HepG2 (cell line): Measurements from ENCODE around the gene SPTAN1. TPM values are rescaled to one million over a fixed set of nuclear protein-coding genes. Genes with fewer than 3 reads are reported as not detected.

Experiments
- CEBPG ChIP-seq: IDR thresholded peaks from 2 replicates; pipeline ENCODE4 v1.6.1; 2016
- KDM3A ChIP-seq: IDR thresholded peaks from 2 replicates; pipeline ENCODE4 v1.6.1; 2018; ENCODE audit warnings: low read depth, missing compliant biosample characterization
- MATR3 ChIP-seq: sonication (generic); formaldehyde crosslinking; IDR thresholded peaks from 2 replicates; pipeline ENCODE4 v1.4.0; 2020; ENCODE audit warnings: missing genetic modification reagents
- MTF1 ChIP-seq: sonication (generic); formaldehyde crosslinking; IDR thresholded peaks from 2 replicates; pipeline ENCODE4 v1.5.0; 2020; ENCODE audit warnings: missing genetic modification reagents
- NFAT5 ChIP-seq: sonication (generic); formaldehyde crosslinking; IDR thresholded peaks from 2 replicates; pipeline ENCODE4 v1.4.0; 2020; ENCODE audit warnings: missing genetic modification reagents
- PHF5A ChIP-seq: IDR thresholded peaks from one replicate; pipeline ENCODE4 v1.6.1; 2018; ENCODE audit warnings: low read depth, missing genetic modification reagents; ENCODE audit not compliant: unreplicated experiment
- RBM39 ChIP-seq: fragments of 200-400 bp; formaldehyde crosslinking; IDR thresholded peaks from one replicate; pipeline ENCODE4 v1.6.1; 2018; ENCODE audit warnings: antibody characterized with exemption, mild to moderate bottlenecking, low read depth, low read length; ENCODE audit not compliant: poor library complexity, severe bottlenecking
- RFX5 ChIP-seq: IDR thresholded peaks from 2 replicates; pipeline ENCODE4 v1.6.1; 2011; ENCODE audit warnings: low read depth, low read length, improper control_type of control experiment
- SIN3A ChIP-seq: IDR thresholded peaks from 2 replicates; pipeline ENCODE4 v1.6.1; 2011; ENCODE audit warnings: low read depth, mild to moderate bottlenecking, control low read depth, low read length, borderline replicate concordance
- SMYD3 ChIP-seq: sonication (generic); formaldehyde crosslinking; IDR thresholded peaks from 2 replicates; pipeline ENCODE4 v1.8.1; 2023; ENCODE audit warnings: mild to moderate bottlenecking, missing genetic modification reagents
- THYN1 ChIP-seq: sonication (generic); formaldehyde crosslinking; IDR thresholded peaks from 2 replicates; pipeline ENCODE4 v1.8.1; 2023; ENCODE audit warnings: low read depth, mild to moderate bottlenecking, moderate library complexity, missing genetic modification reagents, borderline replicate concordance
- ZKSCAN5 ChIP-seq: sonication (generic); formaldehyde crosslinking; IDR thresholded peaks from 2 replicates; pipeline ENCODE4 v1.5.1; 2020; ENCODE audit warnings: mild to moderate bottlenecking, missing genetic modification reagents
- ZNF24 ChIP-seq: fragments of 450-650 bp; IDR thresholded peaks from 2 replicates; pipeline ENCODE4 v1.6.1; 2017; ENCODE audit warnings: antibody characterized with exemption, mild to moderate bottlenecking
- ZNF251 ChIP-seq: sonication (generic); formaldehyde crosslinking; IDR thresholded peaks from 2 replicates; pipeline ENCODE4 v1.9.0; 2021; ENCODE audit warnings: mild to moderate bottlenecking, missing genetic modification reagents
- ZNF317 ChIP-seq: sonication (generic); formaldehyde crosslinking; IDR thresholded peaks from 2 replicates; pipeline ENCODE4 v1.5.0; 2020; ENCODE audit warnings: mild to moderate bottlenecking, missing genetic modification reagents
- ZNF550 ChIP-seq: sonication (generic); formaldehyde crosslinking; IDR thresholded peaks from 2 replicates; pipeline ENCODE4 v1.4.0; 2020; ENCODE audit warnings: mild to moderate bottlenecking, missing genetic modification reagents, borderline replicate concordance
- ZNF589 ChIP-seq: sonication (generic); formaldehyde crosslinking; conservative IDR thresholded peaks from 2 replicates; pipeline ENCODE4 v1.8.0; 2022; ENCODE audit warnings: mild to moderate bottlenecking, moderate library complexity, missing genetic modification reagents
- ZNF644 ChIP-seq: IDR thresholded peaks from 2 replicates; pipeline ENCODE4 v1.6.1; 2016; ENCODE audit warnings: low read depth
- ZSCAN25 ChIP-seq: sonication (generic); formaldehyde crosslinking; IDR thresholded peaks from 2 replicates; pipeline ENCODE4 v1.8.0; 2022; ENCODE audit warnings: mild to moderate bottlenecking, missing genetic modification reagents
- ZSCAN30 ChIP-seq: sonication (generic); formaldehyde crosslinking; IDR thresholded peaks from 2 replicates; pipeline ENCODE4 v1.5.0; 2020; ENCODE audit warnings: mild to moderate bottlenecking, missing genetic modification reagents
- polyA plus RNA-seq, 8 experiments: library from polyadenylated mRNA; depleted of rRNA in 3 of 8; stranded (reverse) in 7 of 8; unstranded in 1 of 8; fragments of >200 nt; fragmentation: Illumina TruSeq in 4 of 8; extraction: Trizol in 4 of 8; gene quantifications; 2 replicates each; pipeline versions ENCODE4 v1.2.1 to v1.2.3, GENCODE V29; 2011 to 2016; ENCODE audit warnings: low read depth in 4 of 8, missing spikeins in 1 of 8, mixed read lengths in 1 of 8; ENCODE audit not compliant: insufficient read depth in 1 of 8
- total RNA-seq, 5 experiments: library from RNA; depleted of rRNA; stranded (reverse); fragments of >200 nt; fragmentation: Illumina TruSeq; extraction: Trizol; gene quantifications; 2 replicates each; pipeline ENCODE4 v1.2.3, GENCODE V29; 2016; ENCODE audit warnings: low read depth in 1 of 5
- TF ChIP-seq, protein P1 (sequence below): sonication (generic); formaldehyde crosslinking; conservative IDR thresholded peaks from 2 replicates; pipeline ENCODE4 v1.4.0; 2020; ENCODE audit warnings: missing genetic modification reagents
- TF ChIP-seq, protein P2 (sequence below): IDR thresholded peaks from 2 replicates; pipeline ENCODE4 v1.6.1; 2016; ENCODE audit warnings: missing biosample characterization, missing genetic modification reagents, low read depth

Gene SPTAN1
- total and polyA plus RNA-seq, 2 of the 13 experiments (the other 11 are each of a cell fraction or from before 2014, with no cell fraction given), result 106 to 111 TPM

- TF ChIP-seq ZNF24 (no peak), RFX5 (no peak), SIN3A (peak; percentile 93), CEBPG (CRISPR knock-in tag) (no peak), ZNF317 (peak; percentile 76), THYN1 (no peak), ZNF550 (CRISPR knock-in tag) (no peak), KDM3A (CRISPR knock-in tag) (peak; percentile 50; the same call in 1 of the 2 replicates), ZKSCAN5 (no peak), ZSCAN25 (CRISPR knock-in tag) (no peak), SMYD3 (CRISPR knock-in tag) (no peak), ZSCAN30 (CRISPR knock-in tag) (no peak; the same call in 1 of the 2 replicates), ZNF589 (CRISPR knock-in tag) (no peak), NFAT5 (CRISPR knock-in tag) (peak; percentile 55; the same call in 1 of the 2 replicates), MTF1 (CRISPR knock-in tag) (no peak; the same call in 1 of the 2 replicates), RBM39 (peak; percentile 56), ZNF251 (0 out of 2 replicates have a peak, but pooled peaks have one; percentile 4), PHF5A (CRISPR knock-in tag) (no peak), ZNF644 (no peak), MATR3 (CRISPR knock-in tag) (no peak)
- TF ChIP-seq, protein P1, sequence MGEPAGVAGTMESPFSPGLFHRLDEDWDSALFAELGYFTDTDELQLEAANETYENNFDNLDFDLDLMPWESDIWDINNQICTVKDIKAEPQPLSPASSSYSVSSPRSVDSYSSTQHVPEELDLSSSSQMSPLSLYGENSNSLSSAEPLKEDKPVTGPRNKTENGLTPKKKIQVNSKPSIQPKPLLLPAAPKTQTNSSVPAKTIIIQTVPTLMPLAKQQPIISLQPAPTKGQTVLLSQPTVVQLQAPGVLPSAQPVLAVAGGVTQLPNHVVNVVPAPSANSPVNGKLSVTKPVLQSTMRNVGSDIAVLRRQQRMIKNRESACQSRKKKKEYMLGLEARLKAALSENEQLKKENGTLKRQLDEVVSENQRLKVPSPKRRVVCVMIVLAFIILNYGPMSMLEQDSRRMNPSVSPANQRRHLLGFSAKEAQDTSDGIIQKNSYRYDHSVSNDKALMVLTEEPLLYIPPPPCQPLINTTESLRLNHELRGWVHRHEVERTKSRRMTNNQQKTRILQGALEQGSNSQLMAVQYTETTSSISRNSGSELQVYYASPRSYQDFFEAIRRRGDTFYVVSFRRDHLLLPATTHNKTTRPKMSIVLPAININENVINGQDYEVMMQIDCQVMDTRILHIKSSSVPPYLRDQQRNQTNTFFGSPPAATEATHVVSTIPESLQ, result no peak; the same call in 1 of the 2 replicates
- TF ChIP-seq, protein P2, sequence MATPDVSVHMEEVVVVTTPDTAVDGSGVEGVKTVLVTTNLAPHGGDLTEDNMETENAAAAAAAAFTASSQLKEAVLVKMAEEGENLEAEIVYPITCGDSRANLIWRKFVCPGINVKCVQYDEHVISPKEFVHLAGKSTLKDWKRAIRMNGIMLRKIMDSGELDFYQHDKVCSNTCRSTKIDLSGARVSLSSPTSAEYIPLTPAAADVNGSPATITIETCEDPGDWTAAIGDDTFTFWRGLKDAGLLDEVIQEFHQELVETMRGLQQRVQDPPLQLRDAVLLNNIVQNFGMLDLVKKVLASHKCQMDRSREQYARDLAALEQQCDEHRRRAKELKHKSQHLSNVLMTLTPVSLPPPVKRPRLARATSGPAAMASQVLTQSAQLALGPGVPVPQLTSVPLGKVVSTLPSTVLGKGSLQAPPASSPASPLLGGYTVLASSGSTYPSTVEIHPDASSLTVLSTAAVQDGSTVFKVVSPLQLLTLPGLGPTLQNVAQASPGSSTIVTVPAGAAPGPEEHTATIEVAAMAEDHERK, result peak; percentile 69
These were observed 47.6 kb upstream of the SPTAN1 start, which contains the start of gene GLE1 (continued) for GRCh38 chr9:128504485-128505413.
